IPS-18a (cell line): ENCODE results near the gene PSMG4.

ENCODE experiments used
- H3K27ac ChIP-seq: one replicate; pipeline ENCODE4 v1.5.1; 2013; ENCODE audit warnings: low read length
- H3K27me3 ChIP-seq: one replicate; pipeline ENCODE4 v1.6.1; 2013; ENCODE audit warnings: mild to moderate bottlenecking, low read length; ENCODE audit not compliant: control insufficient read depth, insufficient read depth
- H3K36me3 ChIP-seq: one replicate; pipeline ENCODE4 v1.6.1; 2013; ENCODE audit warnings: low read depth, low read length; ENCODE audit not compliant: control insufficient read depth
- H3K4me1 ChIP-seq: one replicate; pipeline ENCODE4 v1.6.1; 2013; ENCODE audit warnings: low read depth, low read length; ENCODE audit not compliant: control insufficient read depth
- H3K4me3 ChIP-seq: one replicate; pipeline ENCODE4 v1.5.1; 2013; ENCODE audit warnings: low read length
- H3K9ac ChIP-seq: one replicate; pipeline ENCODE4 v1.6.1; 2013; ENCODE audit warnings: mild to moderate bottlenecking, low read length, moderate library complexity
- H3K9me3 ChIP-seq: one replicate; pipeline ENCODE4 v1.6.1; 2013; ENCODE audit warnings: low read depth, low read length; ENCODE audit not compliant: control insufficient read depth

The PSMG4 gene

DNA sequence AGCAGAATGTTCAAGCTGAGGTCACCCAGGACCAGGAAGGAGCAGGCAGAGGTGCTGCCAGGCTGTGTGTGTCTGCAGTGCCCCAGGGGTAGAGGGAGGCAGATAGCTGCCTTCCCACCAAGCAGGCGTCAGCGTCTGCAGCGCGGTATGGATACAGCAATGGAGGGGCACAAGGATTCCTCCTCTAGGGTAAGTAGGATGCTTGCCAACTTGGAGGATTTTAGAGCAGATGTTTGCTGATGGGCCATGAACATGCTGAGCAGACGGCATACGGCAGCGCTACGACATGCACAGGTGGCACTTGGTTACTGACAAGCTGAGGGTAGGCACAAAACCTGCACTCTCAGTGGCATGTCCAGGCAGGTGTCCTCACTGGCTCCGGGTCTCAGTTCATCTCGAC lies 48.1 kb downstream of the PSMG4 start:
- Histone ChIP-seq H3K27ac (no peak overlapping the region), H3K9me3 (no peaks in the 10 kb centered on the region), H3K36me3 (no peaks in the 10 kb centered on the region)

GRCh38 chr6:3307436-3307835 lies 48.7 kb downstream of the PSMG4 start:
- Histone ChIP-seq H3K27ac (no peak overlapping the region), H3K27me3 (no peaks in the 10 kb centered on the region), H3K9ac (no peak overlapping the region), H3K9me3 (no peaks in the 10 kb centered on the region), H3K4me1 (no peaks in the 10 kb centered on the region), H3K36me3 (no peaks in the 10 kb centered on the region), H3K4me3 (no peak overlapping the region)

More for the DNA sequence above, 48.1 kb downstream of the PSMG4 start:
- H3K9ac ChIP-seq, result no peak overlapping the region
- no peaks in the 10 kb centered on the region for H3K27me3 ChIP-seq
- no peaks in the 10 kb centered on the region for H3K4me1 ChIP-seq
- no peak overlapping the region for H3K4me3 ChIP-seq

DNA sequence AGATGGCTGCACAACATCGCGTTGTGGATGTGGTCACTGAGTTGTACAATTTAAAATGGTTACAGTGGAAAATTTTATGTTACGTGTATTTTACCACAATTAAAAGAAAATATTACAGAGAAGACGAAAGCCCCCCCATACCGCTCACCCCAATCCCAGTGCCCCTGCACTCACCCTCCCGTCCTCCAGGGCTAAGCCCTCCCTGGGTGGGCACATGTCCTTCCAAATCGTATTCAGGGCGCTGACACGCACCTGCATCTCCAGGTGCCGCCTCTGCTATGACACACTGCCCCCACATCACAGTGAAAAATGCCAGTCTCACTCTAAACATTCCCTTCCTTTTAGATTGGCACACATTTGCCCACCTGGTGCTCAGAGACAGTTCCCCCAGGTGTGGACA lies 49.4 kb downstream of the PSMG4 start:
- Histone ChIP-seq H3K9me3 (no peaks in the 10 kb centered on the region), H3K4me3 (no peak overlapping the region), H3K27me3 (no peaks in the 10 kb centered on the region), H3K4me1 (no peaks in the 10 kb centered on the region), H3K27ac (no peak overlapping the region), H3K9ac (no peak overlapping the region), H3K36me3 (no peaks in the 10 kb centered on the region)

- Histone ChIP-seq H3K4me1 (no peaks in the 10 kb centered on the region), H3K27me3 (no peaks in the 10 kb centered on the region), H3K9ac (no peak overlapping the region), H3K27ac (no peak overlapping the region), H3K9me3 (no peaks in the 10 kb centered on the region), H3K36me3 (no peaks in the 10 kb centered on the region), H3K4me3 (no peak overlapping the region)
Observed at GRCh38 chr6:3309391-3310050, 50.8 kb downstream of the PSMG4 start.

- Histone ChIP-seq H3K4me1 (no peaks in the 10 kb centered on the region), H3K9ac (no peak overlapping the region), H3K4me3 (no peak overlapping the region), H3K36me3 (no peaks in the 10 kb centered on the region), H3K9me3 (no peaks in the 10 kb centered on the region), H3K27me3 (no peaks in the 10 kb centered on the region), H3K27ac (no peak overlapping the region)
Observed at GRCh38 chr6:3310051-3310448, 51.3 kb downstream of the PSMG4 start.

- Histone ChIP-seq H3K27me3 (no peaks in the 10 kb centered on the region), H3K4me3 (no peak overlapping the region), H3K36me3 (no peaks in the 10 kb centered on the region), H3K27ac (no peak overlapping the region), H3K4me1 (no peaks in the 10 kb centered on the region), H3K9ac (no peak overlapping the region), H3K9me3 (no peaks in the 10 kb centered on the region)
Observed at GRCh38 chr6:3310703-3311102, 52.0 kb downstream of the PSMG4 start.

- Histone ChIP-seq H3K27me3 (no peaks in the 10 kb centered on the region), H3K9me3 (no peaks in the 10 kb centered on the region), H3K4me3 (no peak overlapping the region), H3K36me3 (no peaks in the 10 kb centered on the region), H3K4me1 (no peaks in the 10 kb centered on the region), H3K27ac (no peak overlapping the region), H3K9ac (no peak overlapping the region)
Observed at GRCh38 chr6:3311826-3312225, 53.1 kb downstream of the PSMG4 start.

DNA sequence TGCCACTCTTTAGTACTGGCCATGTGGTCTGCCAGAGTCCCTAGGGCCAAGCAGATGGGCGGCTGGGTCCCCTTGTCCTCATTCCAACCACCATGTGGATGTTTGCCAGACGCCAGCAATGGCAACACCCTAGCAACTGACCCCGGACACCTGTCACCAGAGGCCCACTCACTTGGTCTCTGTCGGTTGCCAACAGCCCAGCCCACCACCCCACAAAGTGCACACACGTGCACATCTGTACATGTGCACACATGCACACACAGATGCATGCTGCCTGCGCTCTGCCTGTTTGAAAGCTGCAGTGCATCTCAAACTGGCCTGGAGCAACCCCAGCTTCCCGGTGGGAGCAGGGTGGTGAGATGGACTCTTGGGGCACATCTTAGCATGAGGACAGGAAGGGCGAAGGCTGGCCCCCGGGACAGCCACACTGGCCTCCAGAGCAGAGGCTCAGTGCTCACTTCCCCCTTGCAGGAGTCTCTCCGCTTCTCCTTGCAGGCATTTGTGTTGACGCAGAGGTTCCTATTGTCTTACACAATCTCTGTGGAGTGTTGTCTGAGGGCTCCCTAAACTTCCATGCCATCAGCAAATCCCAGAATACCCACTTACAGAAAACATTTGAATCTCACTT lies 54.0 kb downstream of the PSMG4 start:
- H3K27ac ChIP-seq, result no peak overlapping the region
- no peaks in the 10 kb centered on the region for H3K27me3 ChIP-seq
- no peaks in the 10 kb centered on the region for H3K4me1 ChIP-seq
- no peaks in the 10 kb centered on the region for H3K36me3 ChIP-seq
- H3K4me3 ChIP-seq, result no peak overlapping the region
- no peak overlapping the region for H3K9ac ChIP-seq
- no peaks in the 10 kb centered on the region for H3K9me3 ChIP-seq

DNA sequence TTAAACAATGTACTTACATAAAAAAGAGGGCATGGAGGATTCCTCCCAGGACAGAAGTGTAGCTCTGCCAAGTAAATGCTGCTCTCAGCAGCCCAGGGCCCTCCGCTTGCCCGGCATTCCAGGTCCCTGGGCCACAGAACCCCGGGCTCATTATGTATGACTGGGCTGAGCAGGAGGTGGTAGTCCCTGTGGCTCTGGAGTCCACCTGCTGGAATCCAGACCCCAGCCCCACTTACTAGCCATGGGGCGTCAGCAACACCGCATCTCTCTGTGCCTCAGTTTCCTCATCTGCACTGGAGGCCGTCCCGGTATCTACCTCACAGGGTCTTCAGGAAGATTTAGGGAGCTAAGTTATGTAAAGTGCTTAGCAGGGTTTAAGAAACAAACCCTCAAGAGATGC lies 55.4 kb downstream of the PSMG4 start:
- Histone ChIP-seq H3K27ac (no peak overlapping the region), H3K9me3 (no peaks in the 10 kb centered on the region), H3K4me3 (no peak overlapping the region), H3K9ac (no peak overlapping the region), H3K27me3 (no peaks in the 10 kb centered on the region), H3K36me3 (no peaks in the 10 kb centered on the region), H3K4me1 (no peaks in the 10 kb centered on the region)

- no peak overlapping the region for H3K27ac ChIP-seq
- no peak overlapping the region for H3K9ac ChIP-seq
- H3K4me3 ChIP-seq, result no peak overlapping the region
- no peaks in the 10 kb centered on the region for H3K36me3 ChIP-seq
- no peaks in the 10 kb centered on the region for H3K4me1 ChIP-seq
- H3K9me3 ChIP-seq, result no peaks in the 10 kb centered on the region
- no peaks in the 10 kb centered on the region for H3K27me3 ChIP-seq
Observed at GRCh38 chr6:3314621-3315467, 56.1 kb downstream of the PSMG4 start.

GRCh38 chr6:3315841-3316240 lies 57.1 kb downstream of the PSMG4 start:
- no peaks in the 10 kb centered on the region for H3K36me3 ChIP-seq
- no peak overlapping the region for H3K4me3 ChIP-seq
- no peaks in the 10 kb centered on the region for H3K27me3 ChIP-seq
- no peak overlapping the region for H3K9ac ChIP-seq
- H3K9me3 ChIP-seq, result no peaks in the 10 kb centered on the region
- H3K4me1 ChIP-seq, result no peaks in the 10 kb centered on the region
- H3K27ac ChIP-seq, result no peak overlapping the region
